ENCODE measurements around the gene TMEM151A. TPM values are rescaled to one million over a fixed set of nuclear protein-coding genes. Genes with fewer than 3 reads are reported as not detected.

Gene TMEM151A
- total RNA-seq, result not detected

GRCh38 chr11:66291706-66292542 lies at the start of gene TMEM151A:
TMEM151A (plus strand) TSS chr11:66291894; CDS start chr11:66292014, 120 bp downstream.
- Histone ChIP-seq H3K4me1 (peaks cover 16 to 28% of the 10 kb centered on the region in 2 donors), H3K27ac (no peak within 1 kb of the TSS), H3K9me3 (no peaks in the 10 kb centered on the region), H3K27me3 (peaks cover 14 to 25% (median 21%) of the 10 kb centered on the region in 3 donors), H3K36me3 (no peaks in the 10 kb centered on the region), H3K4me3 (peak within 1 kb of the TSS; percentile 32 to 53 (median 48))
- DNase-seq (no peak), ATAC-seq (no peak)
- in situ Hi-C loops (cut with MboI; ENCODE audit: low sequenced_read_pairs in 4 of 4) (no loop called here), intact Hi-C loops (cut with DNase I; ENCODE audit: low total_unique reads) (no loop called here)
- TF ChIP-seq CTCF (IDR thresholded peaks at IDR 0.05 in 4 of 5, conservative IDR thresholded peaks at IDR 0.05 in 1 of 5) (no peak), POLR2A (IDR thresholded peaks at IDR 0.05) (no peak)

GRCh38 chr11:66242095-66242765 lies 49.5 kb upstream of the TMEM151A start:
- Histone ChIP-seq H3K36me3 (peaks cover 0 to 19% of the 10 kb centered on the region in 2 donors), H3K27me3 (no peaks in the 10 kb centered on the region), H3K4me3 (no peak overlapping the region), H3K9me3 (no peaks in the 10 kb centered on the region), H3K4me1 (peaks cover 10 to 16% of the 10 kb centered on the region in 2 donors), H3K27ac (no peak overlapping the region)
- TF ChIP-seq CTCF (IDR thresholded peaks at IDR 0.05 in 4 of 5, conservative IDR thresholded peaks at IDR 0.05 in 1 of 5) (no peak), POLR2A (IDR thresholded peaks at IDR 0.05) (no peak)
- in situ Hi-C loops (cut with MboI; ENCODE audit: low sequenced_read_pairs in 4 of 4), result no loop called here
- no peak for ATAC-seq
- intact Hi-C loops (cut with DNase I; ENCODE audit: low total_unique reads), result no loop called here
- no peak for DNase-seq

GRCh38 chr11:66243782-66244535 lies 47.7 kb upstream of the TMEM151A start:
- H3K4me1 ChIP-seq, result peaks cover 10 to 16% of the 10 kb centered on the region in 2 donors
- DNase-seq, result no peak
- no peak overlapping the region for H3K27ac ChIP-seq
- no peak for TF ChIP-seq POLR2A (IDR thresholded peaks at IDR 0.05)
- no peak for TF ChIP-seq CTCF (IDR thresholded peaks at IDR 0.05 in 4 of 5, conservative IDR thresholded peaks at IDR 0.05 in 1 of 5)
- intact Hi-C loops (cut with DNase I; ENCODE audit: low total_unique reads) (no loop called here), in situ Hi-C loops (cut with MboI; ENCODE audit: low sequenced_read_pairs in 4 of 4) (no loop called here)
- H3K9me3 ChIP-seq, result no peaks in the 10 kb centered on the region
- no peaks in the 10 kb centered on the region for H3K27me3 ChIP-seq
- H3K4me3 ChIP-seq, result no peak overlapping the region
- ATAC-seq, result no peak
- H3K36me3 ChIP-seq, result peaks cover 0 to 15% of the 10 kb centered on the region in 2 donors

- Histone ChIP-seq H3K9me3 (no peaks in the 10 kb centered on the region), H3K4me1 (no peaks in the 10 kb centered on the region), H3K36me3 (peaks cover 0 to 1% of the 10 kb centered on the region in 2 donors), H3K4me3 (no peak overlapping the region), H3K27me3 (no peaks in the 10 kb centered on the region), H3K27ac (no peak overlapping the region)
- in situ Hi-C loops (cut with MboI; ENCODE audit: low sequenced_read_pairs in 4 of 4), result no loop called here
- DNase-seq (no peak), ATAC-seq (no peak)
- no peak for TF ChIP-seq CTCF (IDR thresholded peaks at IDR 0.05 in 4 of 5, conservative IDR thresholded peaks at IDR 0.05 in 1 of 5)
- TF ChIP-seq POLR2A (IDR thresholded peaks at IDR 0.05), result no peak
- intact Hi-C loops (cut with DNase I; ENCODE audit: low total_unique reads), result no loop called here
These were observed 44.4 kb upstream of the TMEM151A start for GRCh38 chr11:66247295-66247694.

Data from gastrocnemius medialis (tissue), 4 donors.